Stimulated activated naive CD8-positive, alpha-beta T cell treated with anti-CD3 and anti-CD28 coated beads, Interleukin-15, Interleukin-2, amounts not matched to agents 100 ng/mL and 50 ng/mL, for 24 hours (primary cell): Measurements from ENCODE around the gene DUXA.
A peak's percentile ranks its signal among the peaks of the same experiment; 100 is the strongest.
"Not testable (repeated sequence)": the region's sequence is repeated elsewhere in the genome, so short reads cannot be mapped to it uniquely, and the experiment has no call there.

Experiments
- H3K27ac Mint-ChIP-seq: one replicate; pipeline ENCODE4 v1.8.0; 2021; ENCODE audit warnings: mild to moderate bottlenecking, mixed read lengths
- H3K27me3 Mint-ChIP-seq: one replicate; pipeline ENCODE4 v1.8.0; 2021; ENCODE audit warnings: mixed read lengths
- H3K36me3 Mint-ChIP-seq: one replicate; pipeline ENCODE4 v1.8.0; 2021; ENCODE audit warnings: low read depth, mixed read lengths
- H3K4me1 Mint-ChIP-seq: one replicate; pipeline ENCODE4 v1.8.0; 2021; ENCODE audit warnings: low read depth, mixed read lengths
- H3K4me3 Mint-ChIP-seq: one replicate; pipeline ENCODE4 v1.8.0; 2021; ENCODE audit warnings: mild to moderate bottlenecking, mixed read lengths
- H3K9me3 Mint-ChIP-seq: one replicate; pipeline ENCODE4 v1.8.0; 2021; ENCODE audit warnings: mixed read lengths

Gene DUXA

GRCh38 chr19:57167385-57167784 is at the start of gene DUXA:
Gene DUXA (minus strand): TSS chr19:57167485. CDS start chr19:57167443, 42 bp downstream.
- Mint-ChIP-seq H3K4me1 (peaks cover 8% of the 10 kb centered on the region), H3K27me3 (peaks cover 10% of the 10 kb centered on the region), H3K27ac (no peak within 1 kb of the TSS), H3K9me3 (peaks cover 20% of the 10 kb centered on the region), H3K36me3 (peaks cover 8% of the 10 kb centered on the region), H3K4me3 (no peak within 1 kb of the TSS)

DNA sequence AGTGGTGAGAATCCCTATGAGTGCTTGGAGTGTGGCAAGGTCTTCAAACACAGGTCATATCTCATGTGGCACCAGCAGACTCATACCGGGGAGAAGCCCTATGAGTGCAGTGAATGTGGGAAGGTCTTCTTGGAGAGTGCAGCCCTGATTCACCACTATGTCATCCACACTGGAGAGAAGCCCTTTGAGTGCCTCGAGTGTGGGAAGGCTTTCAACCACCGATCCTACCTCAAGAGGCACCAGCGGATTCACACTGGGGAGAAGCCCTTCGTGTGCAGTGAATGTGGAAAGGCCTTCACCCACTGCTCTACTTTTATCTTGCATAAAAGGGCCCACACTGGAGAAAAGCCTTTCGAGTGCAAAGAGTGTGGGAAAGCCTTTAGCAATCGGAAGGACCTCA is 44.8 kb upstream of the DUXA start:
- H3K36me3 Mint-ChIP-seq: peaks cover 93% of the 10 kb centered on the region
- H3K27ac Mint-ChIP-seq: no peak overlapping the region

GRCh38 chr19:57210381-57210780 is 43.1 kb upstream of the DUXA start:
- Mint-ChIP-seq H3K27me3 (no peaks in the 10 kb centered on the region), H3K36me3 (peaks cover 85% of the 10 kb centered on the region), H3K4me1 (no peaks in the 10 kb centered on the region), H3K9me3 (peaks cover 29% of the 10 kb centered on the region), H3K4me3 (no peak overlapping the region), H3K27ac (no peak overlapping the region)

More for the DNA sequence above, 44.8 kb upstream of the DUXA start:
- H3K27me3 Mint-ChIP-seq: no peaks in the 10 kb centered on the region
- no peak overlapping the region for H3K4me3 Mint-ChIP-seq
- H3K4me1 Mint-ChIP-seq: no peaks in the 10 kb centered on the region
- peaks cover 38% of the 10 kb centered on the region for H3K9me3 Mint-ChIP-seq

DNA sequence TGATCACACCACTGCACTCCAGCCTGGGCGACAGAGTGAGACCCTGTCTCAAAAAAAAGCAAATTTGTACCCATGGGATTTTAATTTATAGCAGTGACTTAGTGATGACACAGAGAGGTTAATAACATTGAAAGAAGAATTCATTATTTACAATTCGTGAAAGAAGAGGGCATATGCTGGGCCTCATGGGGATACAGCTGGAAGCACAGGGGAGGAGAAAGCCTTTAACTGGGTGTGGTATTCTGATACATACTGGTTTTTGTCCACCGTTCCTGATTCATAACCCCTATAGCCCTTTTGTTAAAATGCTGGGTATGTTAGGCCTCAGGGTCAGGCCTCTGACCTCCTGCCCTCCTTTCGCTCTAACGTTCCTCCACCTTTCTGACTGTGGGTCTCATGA is 34.9 kb upstream of the DUXA start:
- H3K9me3 Mint-ChIP-seq: peaks cover 17% of the 10 kb centered on the region
- H3K4me1 Mint-ChIP-seq: peaks cover 8% of the 10 kb centered on the region
- no peak overlapping the region for H3K4me3 Mint-ChIP-seq
- no peaks in the 10 kb centered on the region for H3K27me3 Mint-ChIP-seq
- H3K27ac Mint-ChIP-seq: no peak overlapping the region
- H3K36me3 Mint-ChIP-seq: peaks cover 86% of the 10 kb centered on the region

- not testable (repeated sequence) for H3K4me3 Mint-ChIP-seq, H3K27me3 Mint-ChIP-seq, H3K27ac Mint-ChIP-seq
- peaks cover 97% of the 10 kb centered on the region for H3K36me3 Mint-ChIP-seq
- peaks cover 15% of the 10 kb centered on the region for H3K9me3 Mint-ChIP-seq
- peaks cover 20% of the 10 kb centered on the region for H3K4me1 Mint-ChIP-seq
Observed at GRCh38 chr19:57197874-57198273, 30.6 kb upstream of the DUXA start.

DNA sequence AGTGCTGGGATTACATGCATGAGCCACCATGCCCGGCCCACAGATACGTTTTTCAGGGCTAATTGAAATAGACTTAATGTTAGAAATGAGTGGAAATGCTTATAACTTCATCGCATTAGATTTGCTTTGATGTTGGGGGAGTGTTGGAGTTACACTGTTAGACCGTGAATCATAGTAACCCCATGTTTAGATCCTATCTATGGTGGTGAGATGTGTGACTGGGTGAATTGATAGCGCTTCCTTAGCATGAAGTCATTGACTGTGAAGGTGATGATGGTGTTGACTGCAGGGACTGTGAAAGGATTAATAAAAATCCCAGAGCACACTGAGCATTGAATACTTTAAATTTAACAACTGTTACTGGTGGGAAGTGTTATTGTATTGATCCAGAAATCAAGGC is 25.7 kb upstream of the DUXA start:
- Mint-ChIP-seq H3K9me3 (peaks cover 25% of the 10 kb centered on the region), H3K4me1 (peaks cover 40% of the 10 kb centered on the region), H3K27me3 (no peaks in the 10 kb centered on the region), H3K4me3 (peak overlapping the region; percentile 89), H3K27ac (peak overlapping the region; percentile 45), H3K36me3 (peaks cover 75% of the 10 kb centered on the region)

GRCh38 chr19:57192077-57192420 is 24.8 kb upstream of the DUXA start:
- Mint-ChIP-seq H3K4me1 (peaks cover 40% of the 10 kb centered on the region), H3K36me3 (peaks cover 70% of the 10 kb centered on the region), H3K27ac (peak overlapping the region; percentile 79), H3K4me3 (peak overlapping the region; percentile 89), H3K27me3 (peaks cover 5% of the 10 kb centered on the region), H3K9me3 (peaks cover 29% of the 10 kb centered on the region)

- peaks cover 40% of the 10 kb centered on the region for H3K4me1 Mint-ChIP-seq
- H3K36me3 Mint-ChIP-seq: peaks cover 64% of the 10 kb centered on the region
- peaks cover 6% of the 10 kb centered on the region for H3K27me3 Mint-ChIP-seq
- peak within 1 kb of the TSS; percentile 89 for H3K4me3 Mint-ChIP-seq
- H3K9me3 Mint-ChIP-seq: peaks cover 24% of the 10 kb centered on the region
- H3K27ac Mint-ChIP-seq: peak within 1 kb of the TSS; percentile 95
Observed at GRCh38 chr19:57191141-57192076, 24.1 kb upstream of the DUXA start, which contains the start of gene ZNF264. Gene ZNF264 (plus strand): TSS chr19:57191500. CDS start chr19:57191914, 414 bp downstream.

DNA sequence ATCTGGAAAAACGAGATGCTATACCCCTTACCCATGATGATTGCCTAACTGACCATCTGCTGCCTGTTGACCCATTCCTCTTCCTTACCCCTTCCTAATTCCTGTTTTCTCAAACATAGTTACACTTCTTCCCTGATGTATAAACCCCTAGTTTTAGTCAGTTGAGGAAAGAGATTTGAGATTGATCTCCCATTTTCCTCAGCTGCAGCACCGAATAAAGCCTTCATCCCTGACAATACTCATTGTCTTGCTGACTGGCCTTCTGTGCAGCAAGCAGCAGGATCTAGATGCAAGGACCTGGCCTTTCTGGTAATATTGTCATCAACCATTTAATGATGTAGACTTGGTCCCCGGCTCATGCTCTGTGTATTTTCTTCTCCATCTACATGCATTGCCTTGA is 23.0 kb upstream of the DUXA start:
- peaks cover 39% of the 10 kb centered on the region for H3K4me1 Mint-ChIP-seq
- H3K9me3 Mint-ChIP-seq: peaks cover 19% of the 10 kb centered on the region
- peaks cover 53% of the 10 kb centered on the region for H3K36me3 Mint-ChIP-seq
- peak overlapping the region; percentile 95 for H3K27ac Mint-ChIP-seq
- H3K4me3 Mint-ChIP-seq: peak overlapping the region; percentile 89
- peaks cover 9% of the 10 kb centered on the region for H3K27me3 Mint-ChIP-seq

- Mint-ChIP-seq H3K4me1 (peaks cover 10% of the 10 kb centered on the region), H3K27ac (no peak overlapping the region), H3K36me3 (peaks cover 31% of the 10 kb centered on the region), H3K9me3 (peaks cover 35% of the 10 kb centered on the region), H3K27me3 (peaks cover 35% of the 10 kb centered on the region), H3K4me3 (peak overlapping the region; percentile 68)
Observed at GRCh38 chr19:57171551-57172081, 4.3 kb upstream of the DUXA start.

- Mint-ChIP-seq H3K9me3 (peaks cover 17% of the 10 kb centered on the region), H3K27me3 (peaks cover 5% of the 10 kb centered on the region), H3K36me3 (no peaks in the 10 kb centered on the region), H3K4me1 (no peaks in the 10 kb centered on the region), H3K27ac (no peak overlapping the region), H3K4me3 (no peak overlapping the region)
Observed at GRCh38 chr19:57165846-57166245, 1.4 kb downstream of the DUXA start.

GRCh38 chr19:57161985-57162539 is 5.2 kb downstream of the DUXA start:
- H3K4me3 Mint-ChIP-seq: no peak overlapping the region
- H3K27ac Mint-ChIP-seq: no peak overlapping the region
- no peaks in the 10 kb centered on the region for H3K27me3 Mint-ChIP-seq
- peaks cover 11% of the 10 kb centered on the region for H3K9me3 Mint-ChIP-seq
- no peaks in the 10 kb centered on the region for H3K4me1 Mint-ChIP-seq
- peaks cover under 1% of the 10 kb centered on the region for H3K36me3 Mint-ChIP-seq

DNA sequence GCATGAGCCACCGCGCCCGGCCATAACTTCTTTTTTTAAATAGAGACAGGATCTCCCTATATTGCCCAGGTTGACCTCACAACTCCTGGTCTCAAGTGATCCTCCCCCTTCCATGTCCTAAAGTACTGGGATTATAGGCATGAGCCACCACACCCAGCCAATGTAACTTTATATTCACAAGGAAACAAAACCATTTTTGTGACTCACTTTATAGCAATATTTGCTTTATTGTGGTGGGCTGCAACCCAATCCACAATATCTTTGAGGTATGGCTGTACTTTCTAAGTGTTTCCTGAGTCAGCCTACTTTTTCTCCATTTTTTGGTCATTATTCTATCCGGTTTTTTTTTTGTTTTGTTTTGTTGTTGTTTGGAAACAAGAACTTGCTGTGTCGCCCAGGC is 14.4 kb downstream of the DUXA start:
- Mint-ChIP-seq H3K4me3 (no peak overlapping the region), H3K36me3 (peaks cover 8% of the 10 kb centered on the region), H3K4me1 (no peaks in the 10 kb centered on the region), H3K9me3 (peaks cover 26% of the 10 kb centered on the region), H3K27ac (no peak overlapping the region), H3K27me3 (no peaks in the 10 kb centered on the region)

DNA sequence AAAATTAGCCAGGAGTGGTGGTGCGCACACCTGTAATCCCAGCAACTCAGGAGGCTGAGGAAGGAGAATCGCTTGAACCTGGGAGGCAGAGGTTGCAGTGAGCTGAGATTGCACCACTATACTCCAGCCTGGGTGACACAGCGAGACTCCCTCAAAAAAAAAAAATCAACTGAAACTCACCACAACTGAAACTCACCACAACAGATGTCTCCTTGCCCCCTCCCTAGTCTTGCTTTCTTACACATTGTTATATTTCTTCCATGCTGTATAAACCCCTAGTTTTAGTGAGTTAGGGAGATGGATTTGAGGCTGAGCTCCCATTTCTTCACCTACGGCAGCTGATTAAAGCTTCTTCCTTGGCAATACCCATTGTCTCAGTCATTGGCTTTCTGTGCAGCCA is 25.6 kb downstream of the DUXA start:
- Mint-ChIP-seq H3K4me1 (no peaks in the 10 kb centered on the region), H3K27me3 (peaks cover 3% of the 10 kb centered on the region), H3K4me3 (no peak overlapping the region), H3K9me3 (peaks cover 26% of the 10 kb centered on the region), H3K36me3 (peaks cover 4% of the 10 kb centered on the region), H3K27ac (no peak overlapping the region)

DNA sequence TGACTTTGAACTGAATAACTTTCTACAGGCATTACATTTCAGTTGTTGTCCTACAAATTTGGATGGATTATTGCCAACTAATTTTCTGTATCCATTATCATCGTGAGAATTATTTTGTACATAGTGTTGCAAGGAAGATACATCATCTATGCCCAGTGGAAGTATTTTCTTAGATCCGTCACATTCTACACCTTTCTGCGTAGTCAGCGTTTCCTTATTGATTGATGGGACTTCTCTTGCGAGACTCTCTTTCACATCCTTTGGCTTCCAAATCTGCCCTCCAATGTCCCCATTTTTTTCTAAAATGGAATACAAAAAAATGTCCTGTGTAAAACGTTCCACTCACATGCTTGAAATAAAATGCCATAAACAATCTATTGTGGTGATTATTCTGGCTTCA is 31.5 kb downstream of the DUXA start:
- Mint-ChIP-seq H3K27ac (no peak overlapping the region), H3K9me3 (peaks cover 30% of the 10 kb centered on the region)

More for the DNA sequence above, 31.5 kb downstream of the DUXA start:
- H3K4me3 Mint-ChIP-seq: no peak overlapping the region
- H3K27me3 Mint-ChIP-seq: peaks cover 3% of the 10 kb centered on the region
- no peaks in the 10 kb centered on the region for H3K4me1 Mint-ChIP-seq
- peaks cover 8% of the 10 kb centered on the region for H3K36me3 Mint-ChIP-seq
